GM23248 (cell line): ENCODE data around the gene CRTAC1.

Experiments
- EZH2 ChIP-seq: fragments of 200-600 bp; sonication (generic); IDR thresholded peaks from 2 replicates; pipeline ENCODE4 v1.6.1; 2018; ENCODE audit warnings: antibody characterized with exemption, mild to moderate bottlenecking; ENCODE audit not compliant: insufficient read depth, poor library complexity, severe bottlenecking
- EZH2phosphoT487 ChIP-seq: fragments of 200-600 bp; sonication (generic); IDR thresholded peaks from 2 replicates; pipeline ENCODE4 v1.6.1; 2018; ENCODE audit warnings: antibody characterized with exemption, moderate library complexity, mild to moderate bottlenecking, low read depth; ENCODE audit not compliant: insufficient read depth

- no peak for TF ChIP-seq EZH2phosphoT487
- TF ChIP-seq EZH2: no peak
These were observed 181.2 kb downstream of the CRTAC1 start for GRCh38 chr10:97849103-97849686.
